Transverse colon (tissue), 4 donors: ENCODE results near the gene TMC6.

Experiments used
- CTCF ChIP-seq, 5 experiments: fragments of 200-600 bp in 3 of 5; fragments of 450-650 bp in 2 of 5; sonication (generic) in 3 of 5; IDR thresholded peaks; 1 replicate in 2 of 5; 2 replicates in 3 of 5; pipeline ENCODE4 v1.5.1; 2016 to 2017; ENCODE audit warnings: antibody characterized with exemption in 5 of 5, inconsistent platforms in 3 of 5, mild to moderate bottlenecking in 2 of 5, moderate library complexity in 1 of 5
- EP300 ChIP-seq: sonication (generic); formaldehyde crosslinking; IDR thresholded peaks from one replicate; pipeline ENCODE4 v1.6.1; 2017; ENCODE audit warnings: antibody characterized with exemption, low read depth
- POLR2AphosphoS5 ChIP-seq, 3 donors: sonication (generic); formaldehyde crosslinking; IDR thresholded peaks; one replicate each; pipeline ENCODE4 v1.6.1; 2016; ENCODE audit warnings: antibody characterized with exemption in 3 of 3

GRCh38 chr17:78075011-78075410 is 53.5 kb downstream of the TMC6 start:
- TF ChIP-seq CTCF (IDR thresholded peaks at IDR 0.05): no peak
- no peak for TF ChIP-seq EP300
- no peak for TF ChIP-seq POLR2AphosphoS5 (IDR thresholded peaks at IDR 0.05)
